ENCODE results near the gene BRPF1.

DNA sequence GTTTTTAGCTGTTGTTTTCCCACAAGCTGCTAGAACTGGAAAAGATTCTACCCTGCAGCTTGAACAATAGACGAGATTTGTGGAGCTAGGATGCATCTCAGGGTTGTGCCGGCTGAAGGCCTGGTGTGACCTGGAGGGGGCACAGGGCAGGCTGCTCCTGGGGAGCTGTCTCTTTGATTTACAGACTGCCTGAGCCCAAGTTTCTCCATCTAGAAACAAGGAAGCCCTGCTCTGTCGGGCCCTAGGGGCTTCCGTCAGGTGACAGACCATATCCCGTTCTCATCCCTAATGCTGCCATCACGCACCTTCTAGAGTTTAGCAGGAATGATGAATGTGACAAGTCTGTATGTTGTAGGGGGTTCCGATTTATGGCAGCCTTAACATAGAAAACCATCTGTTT, 35.8 kb upstream of the BRPF1 start:
- TF ChIP-seq, protein P1, sequence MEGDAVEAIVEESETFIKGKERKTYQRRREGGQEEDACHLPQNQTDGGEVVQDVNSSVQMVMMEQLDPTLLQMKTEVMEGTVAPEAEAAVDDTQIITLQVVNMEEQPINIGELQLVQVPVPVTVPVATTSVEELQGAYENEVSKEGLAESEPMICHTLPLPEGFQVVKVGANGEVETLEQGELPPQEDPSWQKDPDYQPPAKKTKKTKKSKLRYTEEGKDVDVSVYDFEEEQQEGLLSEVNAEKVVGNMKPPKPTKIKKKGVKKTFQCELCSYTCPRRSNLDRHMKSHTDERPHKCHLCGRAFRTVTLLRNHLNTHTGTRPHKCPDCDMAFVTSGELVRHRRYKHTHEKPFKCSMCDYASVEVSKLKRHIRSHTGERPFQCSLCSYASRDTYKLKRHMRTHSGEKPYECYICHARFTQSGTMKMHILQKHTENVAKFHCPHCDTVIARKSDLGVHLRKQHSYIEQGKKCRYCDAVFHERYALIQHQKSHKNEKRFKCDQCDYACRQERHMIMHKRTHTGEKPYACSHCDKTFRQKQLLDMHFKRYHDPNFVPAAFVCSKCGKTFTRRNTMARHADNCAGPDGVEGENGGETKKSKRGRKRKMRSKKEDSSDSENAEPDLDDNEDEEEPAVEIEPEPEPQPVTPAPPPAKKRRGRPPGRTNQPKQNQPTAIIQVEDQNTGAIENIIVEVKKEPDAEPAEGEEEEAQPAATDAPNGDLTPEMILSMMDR (IDR thresholded peaks at IDR 0.05; ENCODE audit: insufficient read depth, low read length, poor library complexity, severe bottlenecking): no peak
- TF ChIP-seq EZH2phosphoT487 (conservative IDR thresholded peaks at IDR 0.05; ENCODE audit: low read length): no peak
